Fibroblast of skin of abdomen (primary cell): ENCODE results near the gene PTPRS.
"Not testable (repeated sequence)": the region's sequence is repeated elsewhere in the genome, so short reads cannot be mapped to it uniquely, and the experiment has no call there.

Experiments
- DNase-seq: peaks from one replicate; pipeline ENCODE4 v3.0.0-alpha.2; 2013

Gene PTPRS

GRCh38 chr19:5331790-5332189 is 8.8 kb downstream of the PTPRS start:
- DNase-seq, result no peak

GRCh38 chr19:5330307-5330720 is 10.3 kb downstream of the PTPRS start:
- DNase-seq, result no peak

- DNase-seq, result no peak
Observed at GRCh38 chr19:5329141-5329540, 11.5 kb downstream of the PTPRS start.

GRCh38 chr19:5328407-5328806 is 12.2 kb downstream of the PTPRS start:
- DNase-seq, result not testable (repeated sequence)

- DNase-seq, result no peak
Observed at GRCh38 chr19:5326986-5327623, 13.5 kb downstream of the PTPRS start.

GRCh38 chr19:5326545-5326944 is 14.1 kb downstream of the PTPRS start:
- no peak for DNase-seq

- DNase-seq, result no peak
Observed at GRCh38 chr19:5324947-5325346, 15.7 kb downstream of the PTPRS start.

GRCh38 chr19:5323475-5323811 is 17.2 kb downstream of the PTPRS start:
- no peak for DNase-seq

- DNase-seq, result no peak
Observed at GRCh38 chr19:5321851-5322681, 18.5 kb downstream of the PTPRS start.

GRCh38 chr19:5321066-5321642 is 19.5 kb downstream of the PTPRS start:
- no peak for DNase-seq

- no peak for DNase-seq
Observed at GRCh38 chr19:5319516-5319915, 21.1 kb downstream of the PTPRS start.

GRCh38 chr19:5318306-5318705 is 22.3 kb downstream of the PTPRS start:
- no peak for DNase-seq

GRCh38 chr19:5317321-5317720 is 23.3 kb downstream of the PTPRS start:
- no peak for DNase-seq

- DNase-seq, result no peak
Observed at GRCh38 chr19:5316138-5316537, 24.5 kb downstream of the PTPRS start.

- no peak for DNase-seq
Observed at GRCh38 chr19:5314907-5315298, 25.7 kb downstream of the PTPRS start.

- no peak for DNase-seq
Observed at GRCh38 chr19:5314012-5314906, 26.4 kb downstream of the PTPRS start.

GRCh38 chr19:5313307-5313706 is 27.3 kb downstream of the PTPRS start:
- DNase-seq, result no peak

GRCh38 chr19:5312058-5312457 is 28.6 kb downstream of the PTPRS start:
- DNase-seq, result no peak

- no peak for DNase-seq
Observed at GRCh38 chr19:5309438-5310204, 31.0 kb downstream of the PTPRS start.

GRCh38 chr19:5308451-5309437 is 31.9 kb downstream of the PTPRS start:
- DNase-seq, result peak; percentile 89

GRCh38 chr19:5307655-5308054 is 33.0 kb downstream of the PTPRS start:
- DNase-seq, result no peak
